Stimulated activated CD4-positive, alpha-beta T cell treated with anti-CD3 and anti-CD28 coated beads, Interleukin-2, amount 100 ng/mL, for 48 hours (primary cell): ENCODE data around the gene EDC3.
"Not testable (repeated sequence)": the region's sequence is repeated elsewhere in the genome, so short reads cannot be mapped to it uniquely, and the experiment has no call there.

Experiments
- DNase-seq, 2 donors: peaks; one replicate each; pipeline ENCODE4 v3.0.0-alpha.2; 2020

Gene EDC3

GRCh38 chr15:74709892-74710291 is 14.1 kb upstream of the EDC3 start:
- DNase-seq = no peak

- no peak for DNase-seq
Measured at GRCh38 chr15:74709011-74709410, 13.2 kb upstream of the EDC3 start.

GRCh38 chr15:74696808-74697207 is 984 bp upstream of the EDC3 start:
- DNase-seq = no peak

- DNase-seq = no peak
Measured at GRCh38 chr15:74696398-74696729, 540 bp upstream of the EDC3 start.

GRCh38 chr15:74692327-74692726 is 3.5 kb downstream of the EDC3 start:
- DNase-seq = no peak

GRCh38 chr15:74683758-74684157 is 12.1 kb downstream of the EDC3 start:
- no peak for DNase-seq

GRCh38 chr15:74682954-74683353 is 12.9 kb downstream of the EDC3 start:
- DNase-seq = no peak

GRCh38 chr15:74680456-74680855 is 15.4 kb downstream of the EDC3 start:
- no peak for DNase-seq

GRCh38 chr15:74676801-74677200 is 19.0 kb downstream of the EDC3 start:
- no peak for DNase-seq

- DNase-seq = no peak
Measured at GRCh38 chr15:74674161-74674560, 21.7 kb downstream of the EDC3 start.

- no peak for DNase-seq
Measured at GRCh38 chr15:74669627-74670026, 26.2 kb downstream of the EDC3 start.

GRCh38 chr15:74667975-74668374 is 27.8 kb downstream of the EDC3 start:
- DNase-seq = no peak

GRCh38 chr15:74664670-74665069 is 31.2 kb downstream of the EDC3 start:
- DNase-seq = no peak

- DNase-seq = no peak
Measured at GRCh38 chr15:74664028-74664616, 31.7 kb downstream of the EDC3 start.

- DNase-seq = no peak
Measured at GRCh38 chr15:74663303-74664027, 32.4 kb downstream of the EDC3 start.

GRCh38 chr15:74662064-74662860 is 33.6 kb downstream of the EDC3 start:
- no peak for DNase-seq

- not testable (repeated sequence) for DNase-seq
Measured at GRCh38 chr15:74661280-74661679, 34.5 kb downstream of the EDC3 start.

- no peak for DNase-seq
Measured at GRCh38 chr15:74657846-74658245, 38.0 kb downstream of the EDC3 start.

GRCh38 chr15:74656935-74657535 is 38.8 kb downstream of the EDC3 start:
- DNase-seq = no peak

GRCh38 chr15:74655424-74655823 is 40.4 kb downstream of the EDC3 start:
- DNase-seq = no peak

GRCh38 chr15:74653426-74654102 is 42.3 kb downstream of the EDC3 start:
- DNase-seq = no peak

GRCh38 chr15:74651242-74651741 is 44.5 kb downstream of the EDC3 start:
- DNase-seq = no peak
